OCI-LY7 (cell line): ENCODE results near the gene SBNO1. TPM values are rescaled to one million over a fixed set of nuclear protein-coding genes. Genes with fewer than 3 reads are reported as not detected.

Source experiments
- BruUV-seq: library from RNA; stranded (reverse); fragments of 400-500 nt; replicated peaks from 2 replicates; lab custom pipeline; 2021; lab: Mats Ljungman, UMichigan
- CTCF ChIA-PET: fragments of 300-600 bp; sonication (Branson Sonifier 250); formaldehyde crosslinking; loops from one replicate; lab custom pipeline; 2022; ENCODE audit warnings: antibody characterized with exemption; ENCODE audit not compliant: unreplicated experiment; lab: Charles Lee
- POLR2A ChIA-PET: fragments of 300-600 bp; sonication (Branson Sonifier 250); formaldehyde crosslinking; loops from one replicate; lab custom pipeline; 2022; ENCODE audit warnings: antibody characterized with exemption; lab: Charles Lee
- DNase-seq: peaks from one replicate; pipeline ENCODE4 v3.0.0-alpha.2; 2015; ENCODE audit warnings: low spot score
- H2AFZ ChIP-seq: fragments of 200-600 bp; sonication (generic), shearing (Covaris generic); 2 replicates; pipeline ENCODE4 v1.6.1; 2014; ENCODE audit warnings: mild to moderate bottlenecking, antibody characterized with exemption, low read length, moderate library complexity
- H3K27ac ChIP-seq: fragments of 200-600 bp; sonication (generic); 2 replicates; pipeline ENCODE4 v1.5.1; 2014; ENCODE audit warnings: mixed run types, low read depth, mild to moderate bottlenecking, moderate library complexity, low read length, inconsistent platforms; ENCODE audit not compliant: poor library complexity, severe bottlenecking
- H3K36me3 ChIP-seq: fragments of 200-600 bp; sonication (generic); 2 replicates; pipeline ENCODE4 v1.6.1; 2014; ENCODE audit warnings: mild to moderate bottlenecking, antibody characterized with exemption, low read length, moderate library complexity, mixed read lengths; ENCODE audit not compliant: insufficient read depth
- H3K4me1 ChIP-seq: fragments of 200-600 bp; sonication (generic); 2 replicates; pipeline ENCODE4 v1.5.1; 2014; ENCODE audit warnings: mild to moderate bottlenecking, low read length; ENCODE audit not compliant: insufficient read depth, poor library complexity, severe bottlenecking
- H3K4me2 ChIP-seq: fragments of 200-600 bp; sonication (generic); 2 replicates; pipeline ENCODE4 v1.6.1; 2014; ENCODE audit warnings: mild to moderate bottlenecking, low read length
- H3K4me3 ChIP-seq: fragments of 200-600 bp; sonication (generic); 2 replicates; pipeline ENCODE4 v1.5.1; 2014; ENCODE audit warnings: mild to moderate bottlenecking, low read depth, low read length; ENCODE audit not compliant: poor library complexity, severe bottlenecking
- H3K79me2 ChIP-seq: fragments of 200-600 bp; sonication (generic); 2 replicates; pipeline ENCODE4 v1.6.1; 2016; ENCODE audit warnings: low read depth, mild to moderate bottlenecking, low read length, moderate library complexity, mixed read lengths; ENCODE audit not compliant: insufficient read depth
- H3K9me2 ChIP-seq: fragments of 200-600 bp; sonication (generic); 2 replicates; pipeline ENCODE4 v1.6.1; 2016; ENCODE audit warnings: mild to moderate bottlenecking, low read length, mixed read lengths; ENCODE audit not compliant: insufficient read depth
- H3K9me3 ChIP-seq: fragments of 200-600 bp; sonication (generic); 2 replicates; pipeline ENCODE4 v1.6.1; 2014; ENCODE audit warnings: mild to moderate bottlenecking, mixed run types, low read length, mixed read lengths
- H4K20me1 ChIP-seq: fragments of 200-600 bp; sonication (generic); 2 replicates; pipeline ENCODE4 v1.6.1; 2014; ENCODE audit warnings: mild to moderate bottlenecking, antibody characterized with exemption, low read length, moderate library complexity, mixed read lengths; ENCODE audit not compliant: insufficient read depth
- EZH2phosphoT487 ChIP-seq: fragments of 200-600 bp; sonication (generic); IDR thresholded peaks from 2 replicates; pipeline ENCODE4 v1.6.1; 2018; ENCODE audit warnings: low read depth, borderline replicate concordance, mild to moderate bottlenecking, mixed run types, antibody characterized with exemption, low read length, moderate library complexity, mixed read lengths
- intact Hi-C: fragments of 100-400 bp; cut with micrococcal nuclease; formaldehyde crosslinking; loops from one replicate; pipeline ENCODE4 v1.10.0; 2022; ENCODE audit not compliant: unreplicated experiment
- total RNA-seq, 2 experiments: library from RNA; depleted of rRNA in 1 of 2; stranded (reverse); fragments of >200 nt in 1 of 2; shearing (Covaris generic) in 1 of 2; gene quantifications; 2 replicates each; pipeline ENCODE4 v1.2.3, GENCODE V29; 2014 to 2022
- TF ChIP-seq, protein P1 (sequence below): fragments of 200-600 bp; sonication (generic); conservative IDR thresholded peaks from 2 replicates; pipeline ENCODE4 v1.5.1; 2014; ENCODE audit warnings: mild to moderate bottlenecking, antibody characterized with exemption, low read length, moderate library complexity, mixed read lengths

Gene SBNO1
- total RNA-seq, 2 experiments from 2014 or later: 23.7 to 57.3 TPM

DNA sequence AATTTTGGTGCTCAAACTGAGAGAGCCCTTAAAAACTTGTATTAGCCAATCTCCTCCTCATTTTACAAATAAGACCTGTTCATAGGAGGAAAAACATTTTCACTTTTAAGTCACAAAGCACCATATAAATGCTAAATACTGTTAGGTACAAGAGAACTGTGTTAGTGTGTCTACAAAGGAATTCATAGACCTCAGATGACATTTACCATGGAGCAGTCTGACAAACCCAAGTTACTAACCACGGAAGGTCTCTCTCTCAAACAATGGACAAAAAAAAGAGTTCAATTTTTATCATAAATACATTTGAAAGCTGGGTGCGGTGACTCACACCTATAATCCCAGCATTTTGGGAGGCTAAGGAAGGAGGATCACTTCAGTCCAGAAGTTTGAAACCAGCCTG is 10.0 kb downstream of the SBNO1 start:
- intact Hi-C loops: no loop called here

GRCh38 chr12:123351349-123351748 is 13.3 kb downstream of the SBNO1 start:
- Histone ChIP-seq H3K4me1 (no peaks in the 10 kb centered on the region), H3K27ac (no peak overlapping the region), H3K79me2 (peaks cover 81% of the 10 kb centered on the region), H4K20me1 (peaks cover 14% of the 10 kb centered on the region), H3K4me3 (no peak overlapping the region), H3K9me2 (no peaks in the 10 kb centered on the region), H3K9me3 (no peaks in the 10 kb centered on the region), H3K36me3 (peaks cover 89% of the 10 kb centered on the region), H2AFZ (no peak overlapping the region), H3K4me2 (no peak overlapping the region)
- TF ChIP-seq, protein P1, sequence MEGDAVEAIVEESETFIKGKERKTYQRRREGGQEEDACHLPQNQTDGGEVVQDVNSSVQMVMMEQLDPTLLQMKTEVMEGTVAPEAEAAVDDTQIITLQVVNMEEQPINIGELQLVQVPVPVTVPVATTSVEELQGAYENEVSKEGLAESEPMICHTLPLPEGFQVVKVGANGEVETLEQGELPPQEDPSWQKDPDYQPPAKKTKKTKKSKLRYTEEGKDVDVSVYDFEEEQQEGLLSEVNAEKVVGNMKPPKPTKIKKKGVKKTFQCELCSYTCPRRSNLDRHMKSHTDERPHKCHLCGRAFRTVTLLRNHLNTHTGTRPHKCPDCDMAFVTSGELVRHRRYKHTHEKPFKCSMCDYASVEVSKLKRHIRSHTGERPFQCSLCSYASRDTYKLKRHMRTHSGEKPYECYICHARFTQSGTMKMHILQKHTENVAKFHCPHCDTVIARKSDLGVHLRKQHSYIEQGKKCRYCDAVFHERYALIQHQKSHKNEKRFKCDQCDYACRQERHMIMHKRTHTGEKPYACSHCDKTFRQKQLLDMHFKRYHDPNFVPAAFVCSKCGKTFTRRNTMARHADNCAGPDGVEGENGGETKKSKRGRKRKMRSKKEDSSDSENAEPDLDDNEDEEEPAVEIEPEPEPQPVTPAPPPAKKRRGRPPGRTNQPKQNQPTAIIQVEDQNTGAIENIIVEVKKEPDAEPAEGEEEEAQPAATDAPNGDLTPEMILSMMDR: no peak
- TF ChIP-seq EZH2phosphoT487: no peak
- POLR2A ChIA-PET: interaction anchor here (0.6 to 1.0 kb wide), 4 partner anchors 10 to 943 kb away, joined by 3 to 5 read pairs (median 4); partner anchors contain the start of genes MPHOSPH9 and MTRFR
- no peak for DNase-seq
- CTCF ChIA-PET: no interaction called here
- no TSS peak for BruUV-seq
- intact Hi-C loops: no loop called here

More for the DNA sequence above, 10.0 kb downstream of the SBNO1 start:
- Histone ChIP-seq H3K36me3 (peaks cover 88% of the 10 kb centered on the region), H3K4me1 (no peaks in the 10 kb centered on the region), H4K20me1 (peaks cover 19% of the 10 kb centered on the region), H2AFZ (no peak overlapping the region), H3K27ac (no peak overlapping the region), H3K9me3 (no peaks in the 10 kb centered on the region), H3K79me2 (peaks cover 100% of the 10 kb centered on the region), H3K9me2 (no peaks in the 10 kb centered on the region), H3K4me2 (no peak overlapping the region), H3K4me3 (no peak overlapping the region)
- DNase-seq: no peak
- ChIA-PET POLR2A (interaction anchor here (0.6 kb wide), 1 partner anchor 11 kb away, joined by 4 read pairs; no protein-coding TSS in a partner anchor), CTCF (no interaction called here)
- BruUV-seq: no TSS peak
- TF ChIP-seq EZH2phosphoT487: no peak
- TF ChIP-seq, protein P1: no peak

GRCh38 chr12:123346946-123347345 is 17.7 kb downstream of the SBNO1 start:
- Histone ChIP-seq H3K79me2 (peaks cover 42% of the 10 kb centered on the region), H3K4me3 (no peak overlapping the region), H3K4me2 (no peak overlapping the region), H3K9me3 (no peaks in the 10 kb centered on the region), H3K4me1 (no peaks in the 10 kb centered on the region), H3K36me3 (peaks cover 92% of the 10 kb centered on the region), H4K20me1 (peaks cover 10% of the 10 kb centered on the region; the same call in 1 of the 2 replicates), H3K27ac (no peak overlapping the region), H3K9me2 (no peaks in the 10 kb centered on the region), H2AFZ (no peak overlapping the region)
- ChIA-PET CTCF (no interaction called here), POLR2A (no interaction called here)
- intact Hi-C loops: no loop called here
- no peak for DNase-seq
- no peak for TF ChIP-seq EZH2phosphoT487
- TF ChIP-seq, protein P1: no peak
- BruUV-seq: no TSS peak
